A673 (cell line): Measurements from ENCODE around the gene LAMTOR4.
"Not testable (repeated sequence)": the region's sequence is repeated elsewhere in the genome, so short reads cannot be mapped to it uniquely, and the experiment has no call there.

Experiments
- CTCF ChIP-seq: fragments of 300-800, 200-600 bp; sonication (generic); conservative IDR thresholded peaks from 2 replicates; pipeline ENCODE4 v1.5.1; 2017; ENCODE audit warnings: low read depth, mild to moderate bottlenecking, antibody characterized with exemption, low read length, moderate library complexity, mixed read lengths
- EZH2 ChIP-seq: fragments of 200-600 bp; sonication (generic); IDR thresholded peaks from 2 replicates; pipeline ENCODE4 v1.6.1; 2017; ENCODE audit warnings: borderline replicate concordance, low read depth, mild to moderate bottlenecking, mixed read lengths, antibody characterized with exemption, low read length; ENCODE audit not compliant: poor library complexity, severe bottlenecking

- TF ChIP-seq CTCF, EZH2: not testable (repeated sequence)
These were observed 47.2 kb downstream of the LAMTOR4 start for GRCh38 chr7:100195901-100196322.
